Mucosa of rectum (tissue), 2 donors: ENCODE data around the gene OR51T1.

Source experiments
- H3K27ac ChIP-seq, 2 donors: one replicate each; pipeline ENCODE4 v1.7.0; 2013; ENCODE audit warnings: inconsistent platforms in 2 of 2, low read depth in 2 of 2, low read length in 2 of 2
- H3K27me3 ChIP-seq, 2 donors: one replicate each; pipeline ENCODE4 v1.7.0; 2013; ENCODE audit warnings: low read length in 2 of 2; ENCODE audit not compliant: control insufficient read depth in 2 of 2, insufficient read depth in 2 of 2
- H3K36me3 ChIP-seq, 2 donors: one replicate each; pipeline ENCODE4 v1.7.0; 2013; ENCODE audit warnings: low read length in 2 of 2; ENCODE audit not compliant: control insufficient read depth in 2 of 2, insufficient read depth in 2 of 2
- H3K4me1 ChIP-seq, 2 donors: one replicate each; pipeline ENCODE4 v1.7.0; 2013; ENCODE audit warnings: low read length in 2 of 2, mild to moderate bottlenecking in 1 of 2; ENCODE audit not compliant: control insufficient read depth in 2 of 2, insufficient read depth in 2 of 2
- H3K4me3 ChIP-seq, 2 donors: one replicate each; pipeline ENCODE4 v1.7.0; 2013; ENCODE audit warnings: low read length in 2 of 2
- H3K9ac ChIP-seq, 2 donors: one replicate each; pipeline ENCODE4 v1.7.0; 2013; ENCODE audit warnings: low read length in 2 of 2, low read depth in 1 of 2, mild to moderate bottlenecking in 1 of 2
- H3K9me3 ChIP-seq, 2 donors: one replicate each; pipeline ENCODE4 v1.7.0; 2013; ENCODE audit warnings: low read length in 2 of 2; ENCODE audit not compliant: control insufficient read depth in 2 of 2
- donor health status: healthy.
- donor health status: Normal muscosa, but diverticular disease.

The OR51T1 gene

GRCh38 chr11:4882543-4882942 is 843 bp downstream of the OR51T1 start:
- H3K27me3 ChIP-seq: no peaks in the 10 kb centered on the region
- H3K27ac ChIP-seq: no peak overlapping the region
- no peak overlapping the region for H3K4me3 ChIP-seq
- no peak overlapping the region for H3K9ac ChIP-seq
- H3K9me3 ChIP-seq: no peaks in the 10 kb centered on the region
- no peaks in the 10 kb centered on the region for H3K36me3 ChIP-seq
- no peaks in the 10 kb centered on the region for H3K4me1 ChIP-seq

- no peak overlapping the region for H3K27ac ChIP-seq
- H3K9ac ChIP-seq: no peak overlapping the region
- H3K27me3 ChIP-seq: no peaks in the 10 kb centered on the region
These were observed 2.7 kb downstream of the OR51T1 start for GRCh38 chr11:4884361-4884760.

GRCh38 chr11:4886186-4886585 is 4.5 kb downstream of the OR51T1 start:
- H3K9me3 ChIP-seq: no peaks in the 10 kb centered on the region
- no peak overlapping the region for H3K27ac ChIP-seq
- H3K27me3 ChIP-seq: no peaks in the 10 kb centered on the region
- no peaks in the 10 kb centered on the region for H3K36me3 ChIP-seq
- H3K4me1 ChIP-seq: no peaks in the 10 kb centered on the region
- H3K4me3 ChIP-seq: no peak overlapping the region
- no peak overlapping the region for H3K9ac ChIP-seq

More at GRCh38 chr11:4884361-4884760, 2.7 kb downstream of the OR51T1 start:
- Histone ChIP-seq H3K4me3 (no peak overlapping the region), H3K4me1 (no peaks in the 10 kb centered on the region), H3K9me3 (no peaks in the 10 kb centered on the region), H3K36me3 (no peaks in the 10 kb centered on the region)

- Histone ChIP-seq H3K9me3 (no peaks in the 10 kb centered on the region), H3K27ac (no peak overlapping the region), H3K36me3 (no peaks in the 10 kb centered on the region), H3K4me1 (no peaks in the 10 kb centered on the region), H3K27me3 (no peaks in the 10 kb centered on the region), H3K9ac (no peak overlapping the region), H3K4me3 (no peak overlapping the region)
These were observed 5.9 kb downstream of the OR51T1 start for GRCh38 chr11:4887591-4887990.

GRCh38 chr11:4890279-4890678 is 8.6 kb downstream of the OR51T1 start:
- no peaks in the 10 kb centered on the region for H3K4me1 ChIP-seq
- H3K27me3 ChIP-seq: no peaks in the 10 kb centered on the region
- H3K9ac ChIP-seq: no peak overlapping the region
- H3K36me3 ChIP-seq: no peaks in the 10 kb centered on the region
- H3K9me3 ChIP-seq: no peaks in the 10 kb centered on the region
- no peak overlapping the region for H3K27ac ChIP-seq
- no peak overlapping the region for H3K4me3 ChIP-seq

- H3K27me3 ChIP-seq: no peaks in the 10 kb centered on the region
- H3K36me3 ChIP-seq: no peaks in the 10 kb centered on the region
- H3K27ac ChIP-seq: no peak overlapping the region
- no peak overlapping the region for H3K4me3 ChIP-seq
- no peak overlapping the region for H3K9ac ChIP-seq
- no peaks in the 10 kb centered on the region for H3K4me1 ChIP-seq
- no peaks in the 10 kb centered on the region for H3K9me3 ChIP-seq
These were observed 10.4 kb downstream of the OR51T1 start for GRCh38 chr11:4891996-4892640.

- H3K36me3 ChIP-seq: no peaks in the 10 kb centered on the region
- H3K27me3 ChIP-seq: no peaks in the 10 kb centered on the region
- no peak within 1 kb of the TSS for H3K4me3 ChIP-seq
- H3K27ac ChIP-seq: no peak within 1 kb of the TSS
- H3K9me3 ChIP-seq: no peaks in the 10 kb centered on the region
- no peak within 1 kb of the TSS for H3K9ac ChIP-seq
- H3K4me1 ChIP-seq: no peaks in the 10 kb centered on the region
These were observed 21.8 kb downstream of the OR51T1 start, which contains the start of gene OR51A7 for GRCh38 chr11:4903484-4903883. Gene OR51A7 (plus strand): TSS chr11:4903783. CDS start chr11:4907370, 3,587 bp downstream.

GRCh38 chr11:4916581-4916980 is 34.9 kb downstream of the OR51T1 start:
- H3K4me3 ChIP-seq: no peak overlapping the region
- no peak overlapping the region for H3K27ac ChIP-seq
- no peak overlapping the region for H3K9ac ChIP-seq
- H3K4me1 ChIP-seq: no peaks in the 10 kb centered on the region
- H3K36me3 ChIP-seq: no peaks in the 10 kb centered on the region
- no peaks in the 10 kb centered on the region for H3K9me3 ChIP-seq
- no peaks in the 10 kb centered on the region for H3K27me3 ChIP-seq

- H3K27me3 ChIP-seq: no peaks in the 10 kb centered on the region
- no peaks in the 10 kb centered on the region for H3K36me3 ChIP-seq
- H3K9me3 ChIP-seq: no peaks in the 10 kb centered on the region
- no peak within 1 kb of the TSS for H3K4me3 ChIP-seq
- no peaks in the 10 kb centered on the region for H3K4me1 ChIP-seq
- H3K9ac ChIP-seq: no peak within 1 kb of the TSS
- H3K27ac ChIP-seq: no peak within 1 kb of the TSS
These were observed 37.5 kb downstream of the OR51T1 start, which contains the start of gene OR51G2 for GRCh38 chr11:4919250-4919649. Gene OR51G2 (minus strand): TSS chr11:4919350. CDS start chr11:4915663, 3,687 bp downstream.

GRCh38 chr11:4921796-4922195 is 40.1 kb downstream of the OR51T1 start:
- no peaks in the 10 kb centered on the region for H3K4me1 ChIP-seq
- no peaks in the 10 kb centered on the region for H3K9me3 ChIP-seq
- no peak overlapping the region for H3K27ac ChIP-seq
- no peak overlapping the region for H3K9ac ChIP-seq
- no peak overlapping the region for H3K4me3 ChIP-seq
- H3K36me3 ChIP-seq: no peaks in the 10 kb centered on the region
- no peaks in the 10 kb centered on the region for H3K27me3 ChIP-seq
